ENCODE data around the gene ARMC9. TPM values are rescaled to one million over a fixed set of nuclear protein-coding genes. Genes with fewer than 3 reads are reported as not detected.
"Not testable (repeated sequence)": the region's sequence is repeated elsewhere in the genome, so short reads cannot be mapped to it uniquely, and the experiment has no call there.

ARMC9 gene
- total RNA-seq, 1 experiment from 2014 or later: 3.3 TPM

GRCh38 chr2:231348704-231349373, 150.4 kb downstream of the ARMC9 start:
- DNase-seq: no peak
- Mint-ChIP-seq H3K27me3 (ENCODE audit: insufficient read depth, unreplicated experiment) (no peaks in the 10 kb centered on the region), H3K4me3 (ENCODE audit: unreplicated experiment) (no peak overlapping the region), H3K4me1 (ENCODE audit: low read depth, unreplicated experiment) (peaks cover 22% of the 10 kb centered on the region), H3K9me3 (ENCODE audit: unreplicated experiment) (no peaks in the 10 kb centered on the region), H3K27ac (ENCODE audit: unreplicated experiment) (no peak overlapping the region), H3K36me3 (ENCODE audit: insufficient read depth, unreplicated experiment) (peaks cover 6% of the 10 kb centered on the region)
- ChIA-PET CTCF (no interaction called here), POLR2A (no interaction called here)
- BruUV-seq (replicated peaks): no TSS peak
- intact Hi-C loops (cut with micrococcal nuclease; ENCODE audit: unreplicated experiment): no loop called here
- Histone ChIP-seq H3K36me3 (ENCODE audit: control insufficient read depth, insufficient read depth, low read length) (no peaks in the 10 kb centered on the region), H3K4me3 (ENCODE audit: low read depth, low read length) (no peak overlapping the region), H3K27me3 (replicated peaks; ENCODE audit: control insufficient read depth, insufficient read depth, low read length) (no peaks in the 10 kb centered on the region), H3K4me1 (peaks cover 12% of the 10 kb centered on the region; the same call in 1 of the 2 replicates), H3K9me3 (no peaks in the 10 kb centered on the region)
- no peak for TF ChIP-seq CTCF (IDR thresholded peaks at IDR 0.05; ENCODE audit: insufficient read depth in 1 of 2, low read depth in 1 of 2, low read length in 1 of 2, severe bottlenecking in 1 of 2, unreplicated experiment in 1 of 2)

GRCh38 chr2:231349374-231349735, 150.9 kb downstream of the ARMC9 start:
- POLR2A ChIA-PET; intact Hi-C loops (cut with micrococcal nuclease; ENCODE audit: unreplicated experiment); H3K4me3 Mint-ChIP-seq (ENCODE audit: unreplicated experiment): not testable (repeated sequence)

GRCh38 chr2:231351648-231352047, 153.2 kb downstream of the ARMC9 start:
- no peak for TF ChIP-seq CTCF (IDR thresholded peaks at IDR 0.05; ENCODE audit: insufficient read depth in 1 of 2, low read depth in 1 of 2, low read length in 1 of 2, severe bottlenecking in 1 of 2, unreplicated experiment in 1 of 2)
- POLR2A ChIA-PET: no interaction called here
- H3K36me3 Mint-ChIP-seq (ENCODE audit: insufficient read depth, unreplicated experiment): peaks cover 6% of the 10 kb centered on the region

More at GRCh38 chr2:231349374-231349735, 150.9 kb downstream of the ARMC9 start:
- H3K36me3 Mint-ChIP-seq (ENCODE audit: insufficient read depth, unreplicated experiment); H3K27me3 Mint-ChIP-seq (ENCODE audit: insufficient read depth, unreplicated experiment); BruUV-seq (replicated peaks); H3K9me3 ChIP-seq; H3K36me3 ChIP-seq (ENCODE audit: control insufficient read depth, insufficient read depth, low read length); H3K27me3 ChIP-seq (replicated peaks; ENCODE audit: control insufficient read depth, insufficient read depth, low read length); CTCF ChIA-PET; DNase-seq; H3K27ac Mint-ChIP-seq (ENCODE audit: unreplicated experiment); H3K4me3 ChIP-seq (ENCODE audit: low read depth, low read length); H3K9me3 Mint-ChIP-seq (ENCODE audit: unreplicated experiment): not testable (repeated sequence)
- peaks cover 12% of the 10 kb centered on the region; the same call in 1 of the 2 replicates for H3K4me1 ChIP-seq
- H3K4me1 Mint-ChIP-seq (ENCODE audit: low read depth, unreplicated experiment): peaks cover 17% of the 10 kb centered on the region

More at GRCh38 chr2:231351648-231352047, 153.2 kb downstream of the ARMC9 start:
- H3K4me1 Mint-ChIP-seq (ENCODE audit: low read depth, unreplicated experiment): peaks cover 17% of the 10 kb centered on the region
- Histone ChIP-seq H3K4me3 (ENCODE audit: low read depth, low read length) (no peak overlapping the region), H3K36me3 (ENCODE audit: control insufficient read depth, insufficient read depth, low read length) (no peaks in the 10 kb centered on the region), H3K4me1 (peaks cover 12% of the 10 kb centered on the region; the same call in 1 of the 2 replicates), H3K27me3 (replicated peaks; ENCODE audit: control insufficient read depth, insufficient read depth, low read length) (no peaks in the 10 kb centered on the region), H3K9me3 (no peaks in the 10 kb centered on the region)
- CTCF ChIA-PET: no interaction called here
- DNase-seq: no peak
- H3K9me3 Mint-ChIP-seq (ENCODE audit: unreplicated experiment): no peaks in the 10 kb centered on the region
- H3K4me3 Mint-ChIP-seq (ENCODE audit: unreplicated experiment): no peak overlapping the region
- intact Hi-C loops (cut with micrococcal nuclease; ENCODE audit: unreplicated experiment): no loop called here
- BruUV-seq (replicated peaks): no TSS peak
- H3K27me3 Mint-ChIP-seq (ENCODE audit: insufficient read depth, unreplicated experiment): no peaks in the 10 kb centered on the region
- H3K27ac Mint-ChIP-seq (ENCODE audit: unreplicated experiment): no peak overlapping the region
